K562 (cell line): ENCODE results near the gene PPFIA1. TPM values are rescaled to one million over a fixed set of nuclear protein-coding genes. Genes with fewer than 3 reads are reported as not detected.

Experiments
- ATAC-seq: fragments of 200-7000 bp; cut with Tn5 transposase; 3 replicates; pipeline ENCODE4 v1.9.1; 2020; ENCODE audit warnings: moderate library complexity
- BruUV-seq: library from RNA; stranded (reverse); fragments of 400-500 nt; replicated peaks from 2 replicates; lab custom pipeline; 2021; lab: Mats Ljungman, UMichigan
- CTCF ChIA-PET: fragments of 300-600 bp; formaldehyde crosslinking; extraction: SDS; loops from one replicate; lab custom pipeline; 2021; ENCODE audit warnings: low intra/inter-chr PET ratio; lab: Yijun Ruan, JAX
- POLR2A ChIA-PET: fragments of 300-600, 350-650 bp; sonication (Branson Sonifier 250); formaldehyde crosslinking; extraction: SDS; loops from one replicate; lab custom pipeline; 2021; ENCODE audit warnings: antibody characterized with exemption, inconsistent platforms; lab: Yijun Ruan, JAX
- DNase-seq, 4 experiments: peaks; one replicate each; pipeline versions ENCODE4 v3.0.0 to v3.0.0-alpha.2; 2011 to 2018; ENCODE audit warnings: low spot score in 3 of 4, mixed read lengths in 3 of 4; ENCODE audit errors: extremely low read depth in 1 of 4
- FAIRE-seq: peaks from 2 replicates; lab custom pipeline; 2011; peaks lifted over from hg19 to GRCh38; lab: Jason Lieb, UNC
- H2AFZ ChIP-seq: 2 replicates; pipeline ENCODE4 v1.6.0; 2011; ENCODE audit warnings: low read depth, low read length, control low read depth, inconsistent platforms
- H3K27ac ChIP-seq: fragments of 200-600 bp; 3 replicates; pipeline ENCODE4 v1.8.0; 2011; ENCODE audit warnings: low read depth, mild to moderate bottlenecking, control low read depth, inconsistent platforms, low read length, moderate library complexity, mixed read lengths; ENCODE audit errors: extremely low read depth
- H3K27me3 ChIP-seq, 2 experiments: fragments of 300-600 bp in 1 of 2; 2 replicates in 1 of 2; 3 replicates in 1 of 2; pipeline versions ENCODE4 v1.6.0 to v1.8.0; 2011; ENCODE audit warnings: inconsistent platforms in 2 of 2, low read length in 2 of 2, mild to moderate bottlenecking in 1 of 2, mixed read lengths in 1 of 2, moderate library complexity in 1 of 2; ENCODE audit not compliant: control insufficient read depth in 2 of 2, insufficient read depth in 2 of 2
- H3K36me3 ChIP-seq: fragments of 300-600 bp; 3 replicates; pipeline ENCODE4 v1.8.0; 2011; ENCODE audit warnings: mild to moderate bottlenecking, low read length, inconsistent platforms; ENCODE audit not compliant: control insufficient read depth, insufficient read depth
- H3K4me1 ChIP-seq, 2 experiments: fragments of 200-600 bp in 1 of 2; replicated peaks in 1 of 2; 2 replicates in 1 of 2; 3 replicates in 1 of 2; pipeline versions ENCODE4 v1.5.1 to v1.8.0; 2011; ENCODE audit warnings: inconsistent platforms in 2 of 2, low read length in 2 of 2, mild to moderate bottlenecking in 1 of 2, mixed read lengths in 1 of 2, moderate library complexity in 1 of 2; ENCODE audit not compliant: control insufficient read depth in 2 of 2, insufficient read depth in 2 of 2
- H3K4me2 ChIP-seq: 2 replicates; pipeline ENCODE4 v1.6.1; 2011; ENCODE audit warnings: low read length, control low read depth, inconsistent platforms, mixed read lengths; ENCODE audit not compliant: insufficient read depth
- H3K4me3 ChIP-seq: fragments of 200-600 bp; sonication (generic), shearing (Covaris generic); 2 replicates; pipeline ENCODE4 v1.5.1; 2016; ENCODE audit warnings: control low read depth, inconsistent platforms
- H3K79me2 ChIP-seq: fragments of 200-600 bp; 3 replicates; pipeline ENCODE4 v1.8.0; 2011; ENCODE audit warnings: low read length, inconsistent platforms; ENCODE audit not compliant: control insufficient read depth, insufficient read depth
- H3K9ac ChIP-seq, 2 experiments: 2 replicates each; pipeline versions ENCODE4 v1.6.0 to v1.6.1; 2011; ENCODE audit warnings: low read depth in 2 of 2, low read length in 2 of 2, control low read depth in 1 of 2, inconsistent platforms in 1 of 2, mild to moderate bottlenecking in 1 of 2, mixed read lengths in 1 of 2; ENCODE audit not compliant: insufficient read depth in 1 of 2
- H3K9me1 ChIP-seq: one replicate; pipeline ENCODE4 v1.6.0; 2011; ENCODE audit warnings: inconsistent platforms, mild to moderate bottlenecking, low read length, moderate library complexity; ENCODE audit not compliant: control insufficient read depth, insufficient read depth
- H3K9me3 ChIP-seq: replicated peaks from 2 replicates; pipeline ENCODE4 v1.5.1; 2011; ENCODE audit warnings: low read depth, low read length, inconsistent platforms; ENCODE audit not compliant: control insufficient read depth, insufficient read depth
- H4K20me1 ChIP-seq: replicated peaks from 2 replicates; pipeline ENCODE4 v1.6.1; 2011; ENCODE audit warnings: low read length, inconsistent platforms, mixed read lengths; ENCODE audit not compliant: control insufficient read depth, insufficient read depth
- CHD1 ChIP-seq: fragments of 200-600 bp; sonication (generic); IDR thresholded peaks from one replicate; pipeline ENCODE4 v1.6.1; 2012; ENCODE audit warnings: mild to moderate bottlenecking, moderate library complexity, low read length, inconsistent platforms
- KAT2B ChIP-seq: IDR thresholded peaks from one replicate; pipeline ENCODE4 v1.6.1; 2012; ENCODE audit warnings: low read depth, mild to moderate bottlenecking, control low read depth, inconsistent platforms, low read length, moderate library complexity
- WGBS: fragments of 100-300 bp; shearing (Covaris generic); methylation state at CpG from one replicate; pipeline ENCODE4 v1.1.6; 2016; ENCODE audit warnings: low coverage, mixed read lengths; ENCODE audit not compliant: insufficient coverage; ENCODE audit errors: missing lambda C conversion rate; 5-methylcytosine and 5-hydroxymethylcytosine counted together
- in situ Hi-C: fragments of 300-500 bp; cut with MboI; formaldehyde crosslinking; loops from 4 replicates; pipeline ENCODE4 v1.15.0; 2018; ENCODE audit warnings: inconsistent platforms, mixed read lengths
- intact Hi-C: fragments of 100-400 bp; cut with micrococcal nuclease; formaldehyde crosslinking; loops from 2 replicates; pipeline ENCODE4 v1.14.2; 2022
- polyA plus RNA-seq, 8 experiments: library from polyadenylated mRNA; depleted of rRNA in 4 of 8; stranded (reverse) in 5 of 8; unstranded in 3 of 8; fragments of >200 nt; fragmentation: Nextera tagmentation in 2 of 8; fragmentation: Illumina TruSeq in 1 of 8; extraction: Ambion mirVana in 2 of 8; extraction: Trizol in 1 of 8; gene quantifications; 2 replicates each; pipeline versions ENCODE4 v1.2.1 to v1.2.3, GENCODE V29; 2011 to 2014; ENCODE audit warnings: inconsistent platforms in 1 of 8, missing spikeins in 1 of 8
- total RNA-seq, 7 experiments: library from RNA; depleted of rRNA in 6 of 7; stranded (reverse); fragments of >200 nt in 6 of 7; fragmentation: Illumina TruSeq in 2 of 7; extraction: Trizol in 2 of 7; gene quantifications; 2 replicates each; pipeline versions ENCODE4 v1.2.1 to v1.2.3, GENCODE V29; 2011 to 2021; ENCODE audit warnings: low replicate concordance in 1 of 7
- TF ChIP-seq, protein P1 (sequence below), 3 experiments: fragments of 200-800 bp in 1 of 3; sonication (Bioruptor generic) in 1 of 3; sonication (generic) in 1 of 3; formaldehyde crosslinking in 1 of 3; IDR thresholded peaks; 2 replicates each; pipeline versions ENCODE4 v1.6.1 to v1.8.0; 2016 to 2022; ENCODE audit warnings: mild to moderate bottlenecking in 2 of 3, missing compliant biosample characterization in 2 of 3, missing genetic modification characterization in 2 of 3, missing genetic modification reagents in 1 of 3

The PPFIA1 gene
- total and polyA plus RNA-seq, 9 of the 15 experiments (the other 6 are each of a cell fraction or from before 2014, with no cell fraction given), result 9.9 to 41.5 (median 28.5) TPM

DNA sequence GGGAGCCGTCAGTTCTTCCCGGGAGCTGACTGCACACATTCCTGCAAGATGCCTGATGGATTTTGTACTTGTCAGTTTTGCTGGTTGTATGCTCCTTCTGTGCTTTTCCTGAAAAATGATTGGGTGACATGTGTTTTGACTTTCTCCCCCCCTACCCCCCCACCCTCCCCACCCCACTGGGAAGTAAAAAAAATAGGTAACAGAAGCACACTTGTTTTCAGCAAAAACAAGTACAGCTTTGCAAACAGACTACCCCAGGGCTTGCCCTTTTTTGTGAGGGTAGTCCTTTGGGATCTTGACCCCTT is 1.1 kb downstream of the PPFIA1 start:
- 12% methylated on average over 2 of the region's 2 CpGs for WGBS
- Histone ChIP-seq H3K9ac (peak overlapping the region; percentile 84 to 91; a peak in 3 of 4 replicates), H4K20me1 (0 out of 2 replicates have a peak, but pooled peaks cover 7% of the 10 kb centered on the region), H3K9me3 (no peaks in the 10 kb centered on the region), H3K27ac (peak overlapping the region; percentile 87; the same call in 2 of the 3 replicates), H3K36me3 (peaks cover 48% of the 10 kb centered on the region), H3K27me3 (peaks cover 8 to 16% of the 10 kb centered on the region in 2 experiments; a peak in 4 of 5 replicates), H3K4me1 (peaks cover 18 to 20% of the 10 kb centered on the region in 2 experiments; a peak in 4 of 5 replicates), H2AFZ (peak overlapping the region; percentile 79; the same call in 1 of the 2 replicates), H3K4me2 (peak overlapping the region; percentile 95), H3K79me2 (peaks cover 58% of the 10 kb centered on the region), H3K9me1 (no peaks in the 10 kb centered on the region), H3K4me3 (peak overlapping the region; percentile 91)
- POLR2A ChIA-PET, result interaction anchor here (1.3 kb wide), 1 partner anchor 15 kb away, joined by 4 read pairs; no protein-coding TSS in a partner anchor
- TF ChIP-seq, protein P1, sequence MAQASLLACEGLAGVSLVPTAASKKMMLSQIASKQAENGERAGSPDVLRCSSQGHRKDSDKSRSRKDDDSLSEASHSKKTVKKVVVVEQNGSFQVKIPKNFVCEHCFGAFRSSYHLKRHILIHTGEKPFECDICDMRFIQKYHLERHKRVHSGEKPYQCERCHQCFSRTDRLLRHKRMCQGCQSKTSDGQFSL (CRISPR knock-in tag; IDR thresholded peaks at IDR 0.05), result no peak
- TF ChIP-seq, protein P1 (tag; IDR thresholded peaks at IDR 0.05), result peak in 1 of 2 experiments; percentile 65; a peak in 2 of 4 replicates
- TF ChIP-seq CHD1 (no peak), KAT2B (no peak)
- ATAC-seq (no peak), DNase-seq (no peak), FAIRE-seq (no peak)
- intact Hi-C loops (no loop called here), in situ Hi-C loops (no loop called here)
- BruUV-seq, result no TSS peak
- CTCF ChIA-PET, result no interaction called here
